BE2C (cell line): ENCODE data around the gene IFFO2.
A peak's percentile ranks its signal among the peaks of the same experiment; 100 is the strongest.

Experiments used
- DNase-seq: peaks from one replicate; pipeline ENCODE4 v3.0.0-alpha.2; 2020
- H3K27me3 ChIP-seq: fragments of 250-450 bp; sonication (Bioruptor Pico); 2 replicates; pipeline ENCODE4 v1.5.1; 2020; ENCODE audit warnings: mild to moderate bottlenecking
- H3K36me3 ChIP-seq: fragments of 250-450 bp; sonication (Bioruptor Pico); 2 replicates; pipeline ENCODE4 v1.5.1; 2020; ENCODE audit warnings: mild to moderate bottlenecking
- H3K4me1 ChIP-seq: fragments of 250-450 bp; sonication (Bioruptor Pico); 2 replicates; pipeline ENCODE4 v1.5.1; 2020
- H3K4me3 ChIP-seq: 2 replicates; pipeline ENCODE4 v1.5.1; 2011; ENCODE audit warnings: low read depth, low read length
- H3K9me3 ChIP-seq: fragments of 250-450 bp; sonication (Bioruptor Pico); 2 replicates; pipeline ENCODE4 v1.5.1; 2020
- CTCF ChIP-seq: IDR thresholded peaks from 2 replicates; pipeline ENCODE4 v1.5.1; 2012; ENCODE audit warnings: mild to moderate bottlenecking, low read depth, low read length

IFFO2 gene

GRCh38 chr1:18942340-18942739 lies 14.1 kb downstream of the IFFO2 start:
- Histone ChIP-seq H3K27me3 (no peaks in the 10 kb centered on the region), H3K9me3 (no peaks in the 10 kb centered on the region), H3K36me3 (no peaks in the 10 kb centered on the region), H3K4me1 (no peaks in the 10 kb centered on the region), H3K4me3 (no peak overlapping the region)
- TF ChIP-seq CTCF, result no peak
- DNase-seq, result no peak

- no peaks in the 10 kb centered on the region for H3K9me3 ChIP-seq
- no peak for TF ChIP-seq CTCF
Measured at GRCh38 chr1:18941221-18942141, 15.0 kb downstream of the IFFO2 start.

GRCh38 chr1:18940303-18941020 lies 16.0 kb downstream of the IFFO2 start:
- Histone ChIP-seq H3K9me3 (no peaks in the 10 kb centered on the region), H3K27me3 (no peaks in the 10 kb centered on the region), H3K4me3 (no peak overlapping the region), H3K4me1 (no peaks in the 10 kb centered on the region), H3K36me3 (no peaks in the 10 kb centered on the region)
- DNase-seq, result no peak
- no peak for TF ChIP-seq CTCF

More at GRCh38 chr1:18941221-18942141, 15.0 kb downstream of the IFFO2 start:
- Histone ChIP-seq H3K4me1 (no peaks in the 10 kb centered on the region), H3K36me3 (no peaks in the 10 kb centered on the region), H3K27me3 (no peaks in the 10 kb centered on the region), H3K4me3 (no peak overlapping the region)
- DNase-seq, result no peak

- H3K4me3 ChIP-seq, result no peak overlapping the region
- no peaks in the 10 kb centered on the region for H3K4me1 ChIP-seq
- TF ChIP-seq CTCF, result no peak
- no peaks in the 10 kb centered on the region for H3K9me3 ChIP-seq
- no peak for DNase-seq
- H3K36me3 ChIP-seq, result no peaks in the 10 kb centered on the region
- no peaks in the 10 kb centered on the region for H3K27me3 ChIP-seq
Measured at GRCh38 chr1:18939398-18940302, 16.8 kb downstream of the IFFO2 start.

- Histone ChIP-seq H3K4me1 (no peaks in the 10 kb centered on the region), H3K27me3 (no peaks in the 10 kb centered on the region), H3K36me3 (no peaks in the 10 kb centered on the region), H3K4me3 (no peak overlapping the region), H3K9me3 (no peaks in the 10 kb centered on the region)
- peak; percentile 43 for DNase-seq
- no peak for TF ChIP-seq CTCF
Measured at GRCh38 chr1:18938707-18939070, 17.8 kb downstream of the IFFO2 start.
